Measurements from ENCODE around the gene GDF10.

GDF10 gene

GRCh38 chr10:47317251-47317650 is 17.3 kb downstream of the GDF10 start:
- H3K36me3 ChIP-seq (replicated peaks; ENCODE audit: insufficient read depth, low read length), result no peaks in the 10 kb centered on the region
- no peaks in the 10 kb centered on the region for H3K79me2 ChIP-seq (ENCODE audit: low read length)
- no peak overlapping the region for H3K4me3 ChIP-seq (ENCODE audit: low read length)
- no peak for DNase-seq
- no peaks in the 10 kb centered on the region for H3K9me2 ChIP-seq (replicated peaks; ENCODE audit: insufficient read depth, low read length)
- TF ChIP-seq CTCF (IDR thresholded peaks at IDR 0.05; ENCODE audit: low read length) (no peak), EZH2phosphoT487 (IDR thresholded peaks at IDR 0.05; ENCODE audit: low read length) (no peak), EZH2 (optimal IDR thresholded peaks at IDR 0.05; ENCODE audit: low read depth, low read length) (no peak)
- H3K4me1 ChIP-seq (ENCODE audit: low read length), result no peaks in the 10 kb centered on the region
- no peaks in the 10 kb centered on the region for H3K27me3 ChIP-seq (replicated peaks; ENCODE audit: insufficient read depth, low read length)
- H3K9ac ChIP-seq (ENCODE audit: low read length), result no peak overlapping the region
- H2AFZ ChIP-seq (ENCODE audit: low read length), result no peak overlapping the region
- H3K27ac ChIP-seq (ENCODE audit: low read length), result no peak overlapping the region
- H3F3A ChIP-seq (ENCODE audit: insufficient read depth, low read length), result no peaks in the 10 kb centered on the region
- H3K4me2 ChIP-seq (ENCODE audit: low read depth, low read length), result no peak overlapping the region
- H3K9me3 ChIP-seq (replicated peaks; ENCODE audit: insufficient read depth, low read length), result no peaks in the 10 kb centered on the region
- H4K20me1 ChIP-seq (ENCODE audit: insufficient read depth, low read length), result no peaks in the 10 kb centered on the region

GRCh38 chr10:47318706-47319105 is 18.7 kb downstream of the GDF10 start:
- no peaks in the 10 kb centered on the region for H3K27me3 ChIP-seq (replicated peaks; ENCODE audit: insufficient read depth, low read length)
- no peak overlapping the region for H3K27ac ChIP-seq (ENCODE audit: low read length)
- DNase-seq, result no peak
- no peaks in the 10 kb centered on the region for H3K9me3 ChIP-seq (replicated peaks; ENCODE audit: insufficient read depth, low read length)
- H3K4me1 ChIP-seq (ENCODE audit: low read length), result no peaks in the 10 kb centered on the region
- H3K79me2 ChIP-seq (ENCODE audit: low read length), result no peaks in the 10 kb centered on the region
- H3K4me2 ChIP-seq (ENCODE audit: low read depth, low read length), result no peak overlapping the region
- H2AFZ ChIP-seq (ENCODE audit: low read length), result no peak overlapping the region
- H4K20me1 ChIP-seq (ENCODE audit: insufficient read depth, low read length), result no peaks in the 10 kb centered on the region
- H3K36me3 ChIP-seq (replicated peaks; ENCODE audit: insufficient read depth, low read length), result no peaks in the 10 kb centered on the region
- H3K9me2 ChIP-seq (replicated peaks; ENCODE audit: insufficient read depth, low read length), result no peaks in the 10 kb centered on the region
- H3K9ac ChIP-seq (ENCODE audit: low read length), result no peak overlapping the region
- no peak for TF ChIP-seq EZH2 (optimal IDR thresholded peaks at IDR 0.05; ENCODE audit: low read depth, low read length)
- no peak for TF ChIP-seq CTCF (IDR thresholded peaks at IDR 0.05; ENCODE audit: low read length)
- TF ChIP-seq EZH2phosphoT487 (IDR thresholded peaks at IDR 0.05; ENCODE audit: low read length), result no peak
- no peak overlapping the region for H3K4me3 ChIP-seq (ENCODE audit: low read length)
- no peaks in the 10 kb centered on the region for H3F3A ChIP-seq (ENCODE audit: insufficient read depth, low read length)

- Histone ChIP-seq H4K20me1 (ENCODE audit: insufficient read depth, low read length) (no peaks in the 10 kb centered on the region), H3K4me3 (ENCODE audit: low read length) (no peak overlapping the region), H3K79me2 (ENCODE audit: low read length) (no peaks in the 10 kb centered on the region), H3K9me3 (replicated peaks; ENCODE audit: insufficient read depth, low read length) (no peaks in the 10 kb centered on the region), H3K27me3 (replicated peaks; ENCODE audit: insufficient read depth, low read length) (no peaks in the 10 kb centered on the region), H3K9me2 (replicated peaks; ENCODE audit: insufficient read depth, low read length) (no peaks in the 10 kb centered on the region), H3K4me2 (ENCODE audit: low read depth, low read length) (no peak overlapping the region), H3K4me1 (ENCODE audit: low read length) (no peaks in the 10 kb centered on the region), H3K36me3 (replicated peaks; ENCODE audit: insufficient read depth, low read length) (no peaks in the 10 kb centered on the region), H3K9ac (ENCODE audit: low read length) (no peak overlapping the region), H2AFZ (ENCODE audit: low read length) (no peak overlapping the region), H3F3A (ENCODE audit: insufficient read depth, low read length) (no peaks in the 10 kb centered on the region), H3K27ac (ENCODE audit: low read length) (no peak overlapping the region)
- no peak for DNase-seq
- TF ChIP-seq CTCF (IDR thresholded peaks at IDR 0.05; ENCODE audit: low read length), result no peak
- TF ChIP-seq EZH2phosphoT487 (IDR thresholded peaks at IDR 0.05; ENCODE audit: low read length), result no peak
- no peak for TF ChIP-seq EZH2 (optimal IDR thresholded peaks at IDR 0.05; ENCODE audit: low read depth, low read length)
These were observed 19.8 kb downstream of the GDF10 start for GRCh38 chr10:47319784-47320183.
